MM.1S (cell line): ENCODE results near the gene ABCB7.

Source experiments
- CTCF ChIP-seq: fragments of 300-600 bp; sonication (generic); IDR thresholded peaks from 2 replicates; pipeline ENCODE4 v1.5.1; 2016; ENCODE audit warnings: antibody characterized with exemption, low read length, mixed read lengths
- EZH2 ChIP-seq: fragments of 300-600 bp; sonication (generic); optimal IDR thresholded peaks from 2 replicates; pipeline ENCODE3; 2017; ENCODE audit warnings: low read depth, mild to moderate bottlenecking, antibody characterized with exemption, low read length, mixed read lengths
- EZH2phosphoT487 ChIP-seq: fragments of 300-600 bp; sonication (generic); IDR thresholded peaks from 2 replicates; pipeline ENCODE4 v1.6.1; 2018; ENCODE audit warnings: antibody characterized with exemption, low read length

DNA sequence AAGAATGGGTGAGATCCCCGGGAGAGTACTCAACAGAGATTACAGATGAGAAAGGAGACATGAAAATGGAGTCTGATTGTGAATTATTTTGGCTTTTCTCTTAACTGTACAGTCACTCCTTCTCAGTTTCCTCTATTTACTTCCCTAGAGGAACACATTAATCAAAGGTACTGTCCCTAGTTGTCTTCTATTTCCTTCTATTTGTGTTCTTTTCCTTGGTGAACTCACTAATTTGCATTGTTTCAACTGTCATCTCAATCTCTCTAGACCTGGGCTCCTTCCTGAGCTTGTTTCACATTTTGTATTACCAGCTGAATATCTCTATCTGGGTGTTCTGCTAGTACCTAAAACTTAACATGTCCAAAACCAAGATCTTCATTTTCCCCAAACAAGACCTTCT, 59.8 kb downstream of the ABCB7 start:
- TF ChIP-seq CTCF (no peak), EZH2 (no peak), EZH2phosphoT487 (no peak)
